Islet precursor cell (in vitro differentiated cells): Measurements from ENCODE around the gene CC2D2A.
"Not testable (repeated sequence)": the region's sequence is repeated elsewhere in the genome, so short reads cannot be mapped to it uniquely, and the experiment has no call there.

Experiments
- DNase-seq: peaks from one replicate; pipeline ENCODE4 v3.0.0-alpha.2; 2018

CC2D2A gene

DNA sequence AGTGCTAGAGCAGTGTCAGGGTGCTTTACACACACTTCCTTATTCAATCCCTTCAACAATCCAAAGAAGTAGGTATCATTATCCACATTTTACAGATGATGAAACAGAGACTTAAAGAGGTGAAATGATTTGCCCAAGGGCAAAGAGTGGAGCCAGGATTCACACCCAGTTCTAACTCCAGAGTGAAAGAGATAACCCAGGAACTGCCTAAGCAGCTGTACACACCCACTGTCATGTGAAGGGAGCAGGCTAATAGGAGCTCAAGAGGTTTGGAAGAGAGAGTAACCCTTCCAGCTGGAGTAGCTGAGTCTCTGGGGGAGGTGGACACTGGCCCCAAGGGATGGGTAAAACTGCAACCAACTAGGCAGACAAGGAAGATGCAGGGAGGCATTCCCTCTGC lies 92.9 kb downstream of the CC2D2A start:
- DNase-seq = no peak

DNA sequence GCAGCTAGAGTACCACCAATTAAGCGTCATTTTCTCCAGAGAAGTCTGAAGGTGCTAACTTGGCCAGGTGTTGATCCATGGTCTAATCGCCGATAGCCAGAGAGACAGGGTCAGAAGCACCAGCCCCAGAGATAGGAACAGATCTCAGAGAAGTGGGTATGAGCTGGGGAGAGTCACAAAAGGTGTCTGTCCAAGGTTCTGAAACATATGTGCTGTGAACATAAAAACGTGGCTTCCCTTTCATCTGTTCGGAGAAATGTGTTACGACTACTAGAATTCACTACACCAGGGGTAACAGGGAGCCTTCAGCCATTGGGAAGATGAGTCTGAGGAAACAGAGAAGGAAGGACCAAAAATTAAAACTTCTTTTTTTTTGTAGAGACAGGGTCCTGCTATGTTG lies 94.2 kb downstream of the CC2D2A start:
- DNase-seq = no peak

DNA sequence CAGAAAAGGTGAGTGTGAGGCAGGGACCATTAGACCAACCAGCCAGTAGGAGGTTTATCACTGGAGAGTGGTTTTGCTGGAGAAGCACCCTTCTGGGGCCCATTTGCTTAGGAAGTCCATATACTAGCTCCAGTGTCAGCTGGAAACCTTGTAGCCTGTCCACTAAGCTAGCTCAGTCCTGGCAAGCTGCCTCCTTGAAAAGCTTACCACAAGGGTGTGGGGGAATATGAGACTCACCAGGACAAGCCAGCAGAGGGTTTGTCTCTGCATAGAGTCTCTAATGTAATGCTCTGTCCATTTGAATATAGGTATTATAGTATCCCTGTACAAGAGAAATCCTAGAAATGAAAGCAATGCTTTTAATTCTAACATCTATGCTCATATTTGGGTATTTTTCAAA lies 99.1 kb downstream of the CC2D2A start:
- no peak for DNase-seq

DNA sequence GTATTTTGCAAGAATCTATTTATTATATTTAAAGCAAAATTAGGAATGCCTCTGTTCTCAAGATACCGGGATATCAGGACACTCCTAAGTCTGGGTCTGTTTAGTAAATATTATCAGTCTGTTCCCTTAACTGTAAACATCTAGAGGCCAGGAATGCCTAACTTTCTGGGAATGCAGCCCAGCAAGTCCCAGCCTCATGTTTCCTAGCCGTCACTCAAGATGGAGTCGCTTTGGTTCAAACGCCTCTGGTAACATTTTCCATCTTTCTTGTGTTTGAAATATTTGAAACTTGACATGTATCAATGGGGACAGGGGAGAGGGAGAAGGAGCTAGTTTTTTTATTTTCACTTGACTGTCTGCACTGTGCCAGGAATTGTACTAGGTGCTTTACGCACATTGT lies 100.1 kb downstream of the CC2D2A start:
- no peak for DNase-seq

GRCh38 chr4:15575966-15576365 lies 106.3 kb downstream of the CC2D2A start:
- DNase-seq = peak; percentile 73

- no peak for DNase-seq
Observed at GRCh38 chr4:15577508-15577907, 107.8 kb downstream of the CC2D2A start.

DNA sequence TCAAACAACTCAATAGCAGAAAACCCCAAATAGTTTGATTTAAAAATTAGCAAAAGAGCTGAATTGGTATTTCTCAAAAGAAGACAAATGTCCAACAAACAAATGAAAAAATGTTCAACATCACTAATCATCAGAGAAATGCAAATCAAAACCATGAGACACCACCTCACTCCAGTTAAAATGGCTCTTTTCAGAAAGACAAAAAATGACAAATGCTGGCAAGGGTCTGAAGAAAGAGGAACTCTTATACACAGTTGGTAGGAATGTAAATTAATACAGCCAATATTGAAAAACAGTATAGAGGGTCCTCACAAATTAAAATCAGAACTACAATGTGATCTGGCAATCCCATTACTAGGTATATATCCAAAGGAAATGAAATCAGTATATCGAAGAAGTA lies 115.1 kb downstream of the CC2D2A start:
- DNase-seq = no peak

DNA sequence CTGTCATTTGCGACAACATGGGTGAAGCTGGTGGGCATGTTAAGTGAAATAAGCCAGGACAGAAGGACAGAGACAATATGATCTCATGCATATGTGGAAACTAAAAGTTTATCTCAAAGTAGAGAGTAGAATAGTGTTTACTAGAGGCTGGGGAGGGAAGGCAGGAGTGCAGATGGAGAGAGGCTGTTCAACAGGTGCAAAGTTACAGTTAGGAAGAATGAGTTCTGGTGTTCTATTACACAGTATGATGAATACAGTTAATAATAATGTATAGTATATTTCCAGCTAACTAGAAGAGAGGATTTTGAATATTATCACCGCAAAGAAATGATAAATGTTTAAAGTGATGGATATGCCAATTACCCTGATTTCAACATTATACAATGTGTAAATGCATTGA lies 115.6 kb downstream of the CC2D2A start:
- DNase-seq = no peak

DNA sequence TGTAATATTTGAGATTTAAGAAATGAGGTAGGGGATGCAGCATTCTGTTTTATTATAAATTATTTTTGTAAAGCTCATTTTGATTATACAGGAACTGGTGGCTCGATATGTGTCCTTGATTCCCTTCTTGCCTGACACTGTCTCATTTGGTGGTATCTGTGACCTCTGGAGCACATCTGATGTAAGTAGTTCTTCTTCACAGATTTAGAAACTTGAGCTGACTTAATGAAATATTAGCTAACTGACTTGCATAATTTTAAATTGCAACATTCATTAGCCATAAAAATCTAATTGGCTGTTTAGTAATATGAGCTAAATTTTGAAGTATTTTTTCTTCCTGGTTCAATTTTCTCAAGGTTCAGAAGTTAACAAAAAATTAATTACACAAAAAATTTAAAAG lies 116.4 kb downstream of the CC2D2A start:
- DNase-seq = no peak

GRCh38 chr4:15587649-15588048 lies 118.0 kb downstream of the CC2D2A start:
- DNase-seq = no peak

DNA sequence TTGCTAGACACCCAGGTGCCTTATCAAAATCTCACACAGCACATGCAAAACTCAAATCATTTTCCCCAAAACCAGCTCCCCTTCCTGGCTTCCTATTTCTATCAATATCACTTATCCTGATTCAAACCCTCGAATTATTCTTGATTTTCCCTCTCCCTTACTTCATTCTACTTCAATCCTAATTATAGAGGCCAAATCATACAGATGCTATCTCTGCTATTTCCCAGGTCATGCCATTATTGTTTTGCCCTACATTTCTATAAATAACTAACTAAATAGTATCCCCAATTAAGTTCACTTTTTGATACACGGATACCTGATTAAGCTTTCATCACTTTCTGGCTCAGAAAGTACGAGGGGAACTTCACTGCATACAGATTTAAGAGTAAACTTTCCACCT lies 123.1 kb downstream of the CC2D2A start:
- no peak for DNase-seq

- DNase-seq = no peak
Observed at GRCh38 chr4:15598644-15599043, 129.0 kb downstream of the CC2D2A start.

DNA sequence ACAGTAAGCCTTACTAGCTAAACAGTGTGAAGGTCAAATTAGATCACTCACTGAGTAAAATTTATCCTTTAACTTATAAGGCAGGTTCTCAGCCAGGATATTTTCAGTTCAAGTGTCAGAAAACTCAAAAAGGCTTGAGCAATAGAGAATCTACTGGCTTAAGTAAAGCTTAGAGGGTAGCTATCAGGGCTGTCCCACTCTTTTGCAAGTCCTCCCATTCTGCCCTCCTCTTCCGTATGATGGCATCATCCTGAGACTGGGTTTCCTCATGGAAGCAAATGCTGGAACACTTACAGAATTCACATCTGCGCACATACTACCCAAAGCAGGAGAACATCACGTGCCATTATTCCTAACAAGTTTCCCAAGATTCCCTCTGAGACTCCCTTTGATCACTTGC lies 130.5 kb downstream of the CC2D2A start:
- no peak for DNase-seq

DNA sequence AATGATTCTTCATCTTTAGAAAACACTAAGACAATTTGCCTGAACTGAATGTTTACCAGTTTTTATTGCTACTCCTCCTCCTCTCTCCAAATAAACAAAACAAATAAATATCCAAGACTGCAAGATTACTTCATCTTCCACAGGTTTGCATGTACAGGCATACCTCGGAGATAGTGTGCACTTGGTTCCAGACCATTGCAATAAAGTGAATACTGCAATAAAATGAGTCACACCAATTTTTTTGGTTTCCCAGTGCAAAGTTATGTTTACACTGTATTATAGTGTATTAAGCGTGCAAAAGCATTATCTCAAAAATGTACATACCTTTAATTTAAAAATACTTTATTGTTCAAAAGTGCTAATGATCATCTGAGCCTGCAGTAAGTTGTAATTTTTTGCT lies 132.2 kb downstream of the CC2D2A start:
- DNase-seq = no peak

GRCh38 chr4:15605537-15605936 lies 135.9 kb downstream of the CC2D2A start:
- no peak for DNase-seq

DNA sequence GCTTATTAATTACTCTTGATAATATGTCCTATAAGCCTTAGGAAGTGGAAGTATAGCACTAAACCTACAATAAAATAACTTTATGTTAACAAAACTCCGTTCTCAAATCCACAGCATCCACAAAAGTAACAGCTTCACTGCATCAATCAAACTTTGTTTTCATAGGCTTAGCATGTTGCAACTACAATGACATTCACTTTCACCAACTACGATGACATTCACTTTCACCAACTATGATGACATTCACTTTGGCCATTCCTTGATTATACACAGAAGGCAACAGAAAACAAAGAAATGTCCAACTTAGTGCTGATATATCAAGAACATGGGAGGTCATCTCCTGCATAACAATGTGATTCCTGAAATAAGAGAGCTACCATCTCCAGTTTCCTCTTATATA lies 141.2 kb downstream of the CC2D2A start:
- DNase-seq = no peak

DNA sequence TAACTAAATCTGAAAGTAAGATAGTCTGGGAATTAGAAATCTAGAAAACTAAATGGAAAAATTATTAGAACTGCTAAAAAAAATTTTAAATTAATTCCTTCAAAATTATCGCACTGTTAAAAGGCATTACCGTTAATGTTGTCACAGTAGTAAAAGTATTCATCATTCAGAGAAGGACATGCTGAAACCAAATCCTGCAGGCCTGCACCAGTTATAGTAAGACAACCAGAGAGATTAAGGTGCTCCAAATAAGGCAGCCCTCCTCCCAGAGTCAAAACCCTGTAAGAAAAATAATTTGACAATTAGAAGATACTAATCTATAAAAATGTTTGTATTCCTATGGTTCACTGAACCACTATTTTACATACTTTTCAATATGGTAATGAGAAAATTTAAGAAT lies 142.5 kb downstream of the CC2D2A start:
- DNase-seq = no peak

GRCh38 chr4:15614891-15615290 lies 145.2 kb downstream of the CC2D2A start:
- not testable (repeated sequence) for DNase-seq

DNA sequence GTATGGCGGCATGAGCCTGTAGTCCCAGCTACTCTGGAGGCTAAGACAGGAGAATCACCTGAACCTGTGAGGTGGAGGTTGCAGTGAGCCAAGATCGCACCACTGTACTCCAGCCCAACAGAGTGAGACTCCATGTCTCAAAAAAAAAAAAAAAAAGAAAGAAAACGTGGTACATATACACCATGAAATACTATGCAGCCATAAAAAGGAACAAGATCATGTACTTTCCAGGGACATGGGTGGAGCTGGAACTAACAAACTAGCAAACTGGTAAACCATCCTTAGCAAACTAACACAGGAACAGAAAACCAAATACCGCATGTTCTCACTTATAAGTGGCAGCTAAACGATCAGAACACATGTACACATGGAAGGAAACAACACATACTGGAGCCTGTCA lies 147.7 kb downstream of the CC2D2A start:
- DNase-seq = not testable (repeated sequence)

GRCh38 chr4:15636818-15637217 lies 167.1 kb downstream of the CC2D2A start:
- DNase-seq = no peak

DNA sequence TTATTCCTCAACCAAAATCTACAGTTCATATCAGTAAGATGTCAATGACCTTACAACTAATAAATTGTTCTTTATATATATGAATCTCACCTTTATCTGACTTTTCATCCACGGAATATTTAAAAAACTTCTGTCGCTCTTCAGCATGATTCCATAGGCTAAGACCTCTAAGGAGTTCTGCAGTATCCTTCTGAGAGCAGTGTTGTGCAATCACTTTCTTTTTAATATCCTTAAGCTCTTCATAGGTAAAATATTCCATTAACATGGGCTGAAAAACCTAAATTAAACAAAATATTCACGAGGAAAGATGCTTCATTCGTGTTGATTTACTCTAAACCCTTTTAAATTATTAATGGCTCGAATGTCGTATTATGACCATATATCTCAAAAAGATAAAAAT lies 168.7 kb downstream of the CC2D2A start:
- DNase-seq = no peak

DNA sequence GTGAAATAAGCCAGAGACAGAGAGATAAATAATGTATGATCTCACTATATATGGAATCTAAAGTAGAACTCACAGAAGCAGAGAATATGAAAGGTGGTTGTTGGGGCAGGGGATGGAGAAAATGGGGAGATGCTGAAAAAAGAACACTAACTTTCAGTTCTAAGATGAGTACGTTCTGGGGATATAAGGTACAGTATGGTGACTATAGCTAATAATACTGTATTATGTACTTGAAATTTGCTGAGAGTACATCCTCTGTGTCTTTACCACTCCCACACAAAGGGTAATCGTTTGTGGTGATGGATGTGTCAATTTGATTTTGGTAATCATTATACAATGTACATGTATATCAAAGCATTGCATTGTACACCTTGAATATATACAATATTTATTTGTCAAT lies 178.9 kb downstream of the CC2D2A start:
- no peak for DNase-seq

- DNase-seq = peak; percentile 75
Observed at GRCh38 chr4:15649914-15650545, 180.3 kb downstream of the CC2D2A start.
